ENCODE measurements around the gene UNC13C. TPM values are rescaled to one million over a fixed set of nuclear protein-coding genes. Genes with fewer than 3 reads are reported as not detected.

UNC13C gene
- total RNA-seq, 2 experiments from 2014 or later: not detected

DNA sequence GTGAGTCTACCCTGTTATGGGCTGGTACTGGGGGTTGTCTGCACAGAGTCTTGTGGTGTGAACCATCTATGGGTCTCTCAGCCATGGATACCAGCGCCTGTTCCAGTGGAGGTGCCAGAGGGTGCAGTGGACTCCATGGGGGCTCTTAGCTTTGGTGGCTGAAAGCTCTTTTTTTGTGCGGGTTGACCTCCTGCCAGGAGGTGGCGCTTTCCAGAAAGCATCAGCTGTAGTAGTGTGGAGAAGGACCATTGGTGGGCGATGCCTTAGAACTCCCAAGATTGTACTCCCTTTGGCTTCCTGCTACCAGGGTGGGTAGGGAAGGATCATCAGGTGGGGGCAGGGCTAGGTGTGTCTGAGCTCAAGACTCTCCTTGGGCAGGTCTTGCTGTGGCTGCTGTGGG, 615.9 kb downstream of the UNC13C start:
- DNase-seq: no peak
- no peaks in the 10 kb centered on the region for H3K4me1 Mint-ChIP-seq
- H3K9me3 Mint-ChIP-seq: peaks cover 4% of the 10 kb centered on the region
- no peaks in the 10 kb centered on the region for H3K36me3 Mint-ChIP-seq
- H3K27ac Mint-ChIP-seq: no peak overlapping the region
- peaks cover 8% of the 10 kb centered on the region for H3K27me3 Mint-ChIP-seq
- no peak overlapping the region for H3K4me3 Mint-ChIP-seq

DNA sequence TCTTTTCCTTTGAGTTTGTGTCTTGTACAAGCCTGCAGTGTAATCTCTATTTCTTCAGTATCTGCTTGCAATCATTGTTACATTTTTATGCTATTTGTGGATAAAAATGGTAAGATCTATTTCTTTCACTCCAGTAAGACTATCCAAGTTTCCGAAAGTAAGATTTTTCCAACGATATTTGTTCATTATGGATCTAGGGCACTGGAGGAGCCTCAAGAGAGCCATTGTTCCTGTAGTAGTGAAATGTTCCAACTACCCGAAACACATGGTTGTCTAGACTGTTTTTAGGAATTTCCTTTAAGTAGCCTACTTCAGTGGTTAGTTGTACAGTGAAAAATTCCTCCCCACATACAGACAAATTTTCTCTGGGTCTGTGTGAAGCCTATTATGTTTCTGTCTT, 621.1 kb downstream of the UNC13C start:
- no peak overlapping the region for H3K4me3 Mint-ChIP-seq
- H3K27me3 Mint-ChIP-seq: no peaks in the 10 kb centered on the region
- H3K27ac Mint-ChIP-seq: no peak overlapping the region
- H3K9me3 Mint-ChIP-seq: no peaks in the 10 kb centered on the region
- no peak for DNase-seq
- H3K4me1 Mint-ChIP-seq: no peaks in the 10 kb centered on the region
- H3K36me3 Mint-ChIP-seq: no peaks in the 10 kb centered on the region

- DNase-seq: no peak
Observed at GRCh38 chr15:54605043-54605442, 626.8 kb downstream of the UNC13C start.

DNA sequence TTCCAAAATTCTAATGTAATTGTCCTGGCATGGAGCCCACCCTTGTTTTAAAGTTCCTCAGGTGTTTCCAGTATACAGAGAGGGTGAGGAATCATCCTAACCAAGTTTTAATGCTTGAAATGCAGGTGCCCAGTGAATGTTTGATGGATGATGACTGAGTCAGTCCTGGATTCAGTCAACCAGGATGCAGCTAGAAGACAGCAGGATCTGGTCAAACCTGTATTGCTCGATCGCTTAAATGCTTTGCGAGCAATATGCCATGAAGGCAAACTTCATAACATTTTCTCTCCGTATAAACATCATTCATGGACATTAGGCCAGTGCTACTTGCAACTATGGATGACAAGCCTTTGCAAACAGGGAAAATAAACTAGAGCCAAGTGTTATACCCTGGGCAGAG, 627.3 kb downstream of the UNC13C start:
- Mint-ChIP-seq H3K27ac (no peak overlapping the region), H3K36me3 (no peaks in the 10 kb centered on the region), H3K9me3 (no peaks in the 10 kb centered on the region), H3K27me3 (peaks cover 5% of the 10 kb centered on the region), H3K4me1 (no peaks in the 10 kb centered on the region), H3K4me3 (no peak overlapping the region)
- DNase-seq: no peak

More at GRCh38 chr15:54605043-54605442, 626.8 kb downstream of the UNC13C start:
- no peak overlapping the region for H3K27ac Mint-ChIP-seq
- H3K9me3 Mint-ChIP-seq: no peaks in the 10 kb centered on the region
- H3K36me3 Mint-ChIP-seq: no peaks in the 10 kb centered on the region
- no peaks in the 10 kb centered on the region for H3K4me1 Mint-ChIP-seq
- peaks cover 5% of the 10 kb centered on the region for H3K27me3 Mint-ChIP-seq
- no peak overlapping the region for H3K4me3 Mint-ChIP-seq

DNA sequence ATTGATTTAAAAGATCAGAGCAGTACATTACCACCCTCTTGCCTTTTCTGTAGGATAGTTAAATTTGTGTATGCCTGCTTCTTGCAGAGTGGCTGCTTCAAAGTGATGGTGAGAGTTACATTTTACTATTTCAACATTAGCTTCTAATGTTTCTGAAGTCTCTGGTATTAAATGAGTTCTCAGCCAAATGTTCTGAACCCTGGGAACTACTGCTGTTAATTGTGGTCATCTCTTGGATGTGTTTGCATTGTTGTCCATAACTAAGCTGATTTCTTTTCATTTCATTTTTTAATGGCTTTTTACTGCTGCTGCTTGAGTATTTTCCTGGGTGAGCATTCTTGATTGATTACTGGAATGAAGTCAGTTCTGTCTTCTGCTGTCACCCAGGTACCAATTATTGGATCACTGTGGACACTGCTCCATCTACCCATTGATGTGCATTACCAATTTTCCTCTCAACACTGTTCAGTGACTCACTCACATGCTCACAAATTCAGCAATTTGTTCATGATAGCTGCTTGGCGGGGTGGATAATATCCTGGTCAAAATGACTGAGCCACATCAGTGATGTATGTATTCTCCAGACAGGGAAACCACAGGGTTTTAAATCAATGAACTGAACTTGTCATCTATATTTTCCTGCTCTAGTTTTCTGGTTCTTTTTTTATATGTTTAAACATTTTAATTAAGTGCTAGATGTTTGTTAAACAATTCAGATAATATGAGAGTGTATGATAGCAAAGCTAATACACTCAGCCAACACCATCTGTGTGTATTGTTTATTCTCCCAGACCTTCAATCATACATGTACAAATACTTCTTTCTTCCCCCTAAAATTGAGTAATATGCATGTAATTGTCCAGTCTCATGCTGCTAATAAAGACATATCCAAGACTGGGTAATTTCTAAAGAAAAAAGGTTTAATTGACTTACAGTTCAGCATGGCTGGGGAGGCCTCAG, 630.9 kb downstream of the UNC13C start:
- H3K36me3 Mint-ChIP-seq: no peaks in the 10 kb centered on the region
- H3K9me3 Mint-ChIP-seq: no peaks in the 10 kb centered on the region
- peaks cover 12% of the 10 kb centered on the region for H3K27me3 Mint-ChIP-seq
- no peak overlapping the region for H3K4me3 Mint-ChIP-seq
- DNase-seq: no peak
- no peak overlapping the region for H3K27ac Mint-ChIP-seq
- no peaks in the 10 kb centered on the region for H3K4me1 Mint-ChIP-seq

GRCh38 chr15:54618120-54618519, 639.9 kb downstream of the UNC13C start:
- Mint-ChIP-seq H3K36me3 (no peaks in the 10 kb centered on the region), H3K27me3 (peaks cover 3% of the 10 kb centered on the region), H3K9me3 (no peaks in the 10 kb centered on the region), H3K4me1 (no peaks in the 10 kb centered on the region), H3K27ac (no peak overlapping the region), H3K4me3 (no peak overlapping the region)
- DNase-seq: no peak

DNA sequence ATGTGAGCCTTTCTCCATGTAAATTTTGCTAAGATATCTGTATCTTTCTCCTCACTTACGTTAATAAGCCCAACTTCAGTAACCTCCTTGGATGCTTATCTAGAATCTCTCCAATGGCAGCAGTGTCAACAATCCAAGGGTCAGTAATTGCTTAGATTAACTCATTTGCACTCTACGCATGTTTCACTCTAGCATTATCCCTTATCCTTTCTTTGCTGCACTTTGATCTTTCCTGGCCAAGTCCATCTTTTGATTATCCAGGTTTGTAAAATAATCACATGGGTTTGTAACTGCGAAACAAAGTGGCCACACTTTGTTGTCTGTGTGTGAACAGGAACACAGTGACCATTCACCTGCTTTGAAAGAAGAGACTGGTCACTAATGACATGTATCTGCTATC, 640.9 kb downstream of the UNC13C start:
- Mint-ChIP-seq H3K27me3 (no peaks in the 10 kb centered on the region), H3K36me3 (no peaks in the 10 kb centered on the region), H3K9me3 (no peaks in the 10 kb centered on the region), H3K4me3 (no peak overlapping the region), H3K27ac (no peak overlapping the region), H3K4me1 (no peaks in the 10 kb centered on the region)
- DNase-seq: no peak

DNA sequence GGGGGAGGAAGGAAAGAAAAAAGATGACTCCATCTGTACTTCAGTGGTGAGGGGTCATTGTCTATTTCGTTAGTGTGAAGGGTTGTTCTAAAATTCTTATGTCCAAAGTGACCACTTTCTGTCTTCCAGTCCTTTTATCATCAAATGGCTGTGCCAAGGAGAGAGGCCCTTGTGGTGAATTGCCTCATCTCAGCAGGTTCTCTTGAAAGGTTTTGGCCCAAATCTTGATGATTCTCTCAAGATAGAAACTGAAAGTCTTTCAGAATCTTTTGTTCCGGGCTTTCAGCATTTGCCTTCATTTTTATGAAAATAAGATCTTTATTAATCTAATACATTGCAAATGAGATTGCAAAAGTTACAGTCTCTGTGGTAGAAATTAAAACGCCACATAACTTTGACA, 642.7 kb downstream of the UNC13C start:
- H3K27ac Mint-ChIP-seq: no peak overlapping the region
- no peaks in the 10 kb centered on the region for H3K27me3 Mint-ChIP-seq
- H3K36me3 Mint-ChIP-seq: no peaks in the 10 kb centered on the region
- H3K4me3 Mint-ChIP-seq: no peak overlapping the region
- no peak for DNase-seq
- no peaks in the 10 kb centered on the region for H3K9me3 Mint-ChIP-seq
- no peaks in the 10 kb centered on the region for H3K4me1 Mint-ChIP-seq

DNA sequence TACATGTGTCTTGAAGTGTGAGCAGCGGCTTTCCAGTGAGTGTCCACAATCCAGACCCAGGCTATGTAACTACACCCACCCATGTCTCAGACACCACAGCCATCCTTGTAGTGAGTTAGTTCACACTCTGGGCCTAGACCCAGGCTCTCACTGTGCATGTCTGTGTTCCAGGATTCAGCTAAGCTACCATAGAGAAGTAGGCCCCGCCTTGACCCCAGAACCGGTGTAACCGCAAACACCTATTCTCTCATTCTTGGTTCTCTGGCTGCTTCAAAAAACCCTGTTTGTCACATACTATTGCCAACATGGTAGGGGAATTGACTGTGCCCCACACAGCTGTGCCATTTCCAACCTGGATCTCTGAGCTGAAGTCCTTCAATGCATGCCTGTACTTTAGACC, 657.9 kb downstream of the UNC13C start:
- Mint-ChIP-seq H3K9me3 (peaks cover 12% of the 10 kb centered on the region), H3K4me1 (no peaks in the 10 kb centered on the region), H3K4me3 (no peak overlapping the region), H3K27me3 (no peaks in the 10 kb centered on the region), H3K27ac (no peak overlapping the region), H3K36me3 (no peaks in the 10 kb centered on the region)
- DNase-seq: no peak

- H3K27me3 Mint-ChIP-seq: no peaks in the 10 kb centered on the region
- H3K9me3 Mint-ChIP-seq: peaks cover 12% of the 10 kb centered on the region
- no peaks in the 10 kb centered on the region for H3K36me3 Mint-ChIP-seq
- DNase-seq: no peak
- no peaks in the 10 kb centered on the region for H3K4me1 Mint-ChIP-seq
- no peak overlapping the region for H3K4me3 Mint-ChIP-seq
- H3K27ac Mint-ChIP-seq: no peak overlapping the region
Observed at GRCh38 chr15:54638666-54639065, 660.4 kb downstream of the UNC13C start.

- no peaks in the 10 kb centered on the region for H3K27me3 Mint-ChIP-seq
- no peak for DNase-seq
- no peaks in the 10 kb centered on the region for H3K4me1 Mint-ChIP-seq
- no peaks in the 10 kb centered on the region for H3K36me3 Mint-ChIP-seq
- H3K9me3 Mint-ChIP-seq: peaks cover 12% of the 10 kb centered on the region
- no peak overlapping the region for H3K4me3 Mint-ChIP-seq
- no peak overlapping the region for H3K27ac Mint-ChIP-seq
Observed at GRCh38 chr15:54640873-54641272, 662.6 kb downstream of the UNC13C start.

DNA sequence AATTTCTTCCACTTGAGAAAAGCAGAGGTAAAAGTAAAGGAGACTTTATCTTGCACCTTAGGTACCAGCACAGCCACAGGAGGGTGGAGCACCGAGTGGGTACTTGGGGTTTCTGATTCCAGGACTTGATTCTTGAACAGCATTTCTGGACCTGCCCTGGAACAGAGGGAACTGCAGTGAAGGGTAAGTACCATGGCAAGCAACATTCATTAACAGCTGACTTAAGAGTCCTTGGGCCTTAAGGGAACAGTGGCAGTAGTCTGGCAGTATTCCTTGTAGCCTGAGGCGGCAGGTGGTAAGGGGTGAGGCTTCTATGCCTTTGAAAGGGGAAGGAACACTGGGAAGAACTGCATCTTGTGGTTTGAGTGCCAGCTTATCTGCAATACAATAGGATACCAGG, 666.6 kb downstream of the UNC13C start:
- no peaks in the 10 kb centered on the region for H3K36me3 Mint-ChIP-seq
- no peak overlapping the region for H3K27ac Mint-ChIP-seq
- no peak overlapping the region for H3K4me3 Mint-ChIP-seq
- H3K27me3 Mint-ChIP-seq: no peaks in the 10 kb centered on the region
- H3K4me1 Mint-ChIP-seq: no peaks in the 10 kb centered on the region
- no peak for DNase-seq
- H3K9me3 Mint-ChIP-seq: peaks cover 16% of the 10 kb centered on the region

DNA sequence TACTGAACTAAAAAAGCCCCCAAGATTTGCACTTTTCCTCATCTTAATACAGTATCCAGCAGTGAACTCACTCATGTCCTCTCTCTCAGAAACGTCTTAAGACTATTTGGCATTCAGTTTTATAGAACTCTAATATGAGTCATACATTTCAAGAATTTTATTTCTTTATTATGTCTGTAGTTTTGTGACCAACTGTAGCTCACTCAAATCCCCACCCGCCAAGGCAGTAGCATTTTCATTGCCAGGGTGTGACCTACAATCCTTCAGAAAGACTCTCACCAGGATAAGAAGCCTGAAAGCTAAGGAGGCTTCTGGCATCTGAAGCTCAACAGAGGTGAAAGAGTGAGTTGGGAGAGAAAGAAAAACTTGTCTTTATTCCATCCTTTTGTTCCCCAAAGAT, 681.4 kb downstream of the UNC13C start:
- H3K27me3 Mint-ChIP-seq: peaks cover 4% of the 10 kb centered on the region
- no peaks in the 10 kb centered on the region for H3K36me3 Mint-ChIP-seq
- H3K9me3 Mint-ChIP-seq: no peaks in the 10 kb centered on the region
- no peak for DNase-seq
- H3K4me3 Mint-ChIP-seq: no peak overlapping the region
- no peak overlapping the region for H3K27ac Mint-ChIP-seq
- H3K4me1 Mint-ChIP-seq: no peaks in the 10 kb centered on the region

- no peak for DNase-seq
- H3K27me3 Mint-ChIP-seq: peaks cover 4% of the 10 kb centered on the region
- H3K27ac Mint-ChIP-seq: no peak overlapping the region
- no peaks in the 10 kb centered on the region for H3K36me3 Mint-ChIP-seq
- no peaks in the 10 kb centered on the region for H3K4me1 Mint-ChIP-seq
- H3K4me3 Mint-ChIP-seq: no peak overlapping the region
- no peaks in the 10 kb centered on the region for H3K9me3 Mint-ChIP-seq
Observed at GRCh38 chr15:54660356-54660755, 682.1 kb downstream of the UNC13C start.

- no peak overlapping the region for H3K4me3 Mint-ChIP-seq
- H3K27me3 Mint-ChIP-seq: no peaks in the 10 kb centered on the region
- H3K36me3 Mint-ChIP-seq: no peaks in the 10 kb centered on the region
- H3K9me3 Mint-ChIP-seq: peaks cover 20% of the 10 kb centered on the region
- H3K27ac Mint-ChIP-seq: no peak overlapping the region
- DNase-seq: no peak
- H3K4me1 Mint-ChIP-seq: no peaks in the 10 kb centered on the region
Observed at GRCh38 chr15:54675241-54675640, 697.0 kb downstream of the UNC13C start.

DNA sequence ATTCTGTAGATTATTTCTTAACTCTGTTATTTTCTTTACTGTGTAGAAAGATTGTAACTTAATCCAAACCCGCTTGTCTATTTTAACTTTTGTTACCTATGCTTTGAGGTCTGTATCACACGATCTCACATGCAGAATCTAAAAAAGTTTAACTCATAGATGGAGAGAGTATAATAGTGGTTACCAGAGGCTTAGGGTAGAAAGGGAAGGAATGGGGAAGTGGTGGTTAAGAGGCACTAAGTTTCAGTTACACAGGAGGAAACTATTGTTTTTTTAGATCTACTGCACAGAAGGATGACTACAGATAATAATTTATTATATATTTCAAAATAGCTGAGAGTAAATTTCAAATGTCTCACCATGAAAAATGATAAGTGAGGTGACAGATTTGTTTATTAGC, 703.3 kb downstream of the UNC13C start:
- H3K36me3 Mint-ChIP-seq: no peaks in the 10 kb centered on the region
- DNase-seq: no peak
- H3K27ac Mint-ChIP-seq: no peak overlapping the region
- H3K4me3 Mint-ChIP-seq: no peak overlapping the region
- H3K27me3 Mint-ChIP-seq: no peaks in the 10 kb centered on the region
- no peaks in the 10 kb centered on the region for H3K4me1 Mint-ChIP-seq
- H3K9me3 Mint-ChIP-seq: no peaks in the 10 kb centered on the region
